ENCODE data around the gene SV2B. TPM values are rescaled to one million over a fixed set of nuclear protein-coding genes. Genes with fewer than 3 reads are reported as not detected.
A peak's percentile ranks its signal among the peaks of the same experiment; 100 is the strongest.

Gene SV2B
- total RNA-seq, 2 donors from 2014 or later: 0.40 to 0.61 TPM

DNA sequence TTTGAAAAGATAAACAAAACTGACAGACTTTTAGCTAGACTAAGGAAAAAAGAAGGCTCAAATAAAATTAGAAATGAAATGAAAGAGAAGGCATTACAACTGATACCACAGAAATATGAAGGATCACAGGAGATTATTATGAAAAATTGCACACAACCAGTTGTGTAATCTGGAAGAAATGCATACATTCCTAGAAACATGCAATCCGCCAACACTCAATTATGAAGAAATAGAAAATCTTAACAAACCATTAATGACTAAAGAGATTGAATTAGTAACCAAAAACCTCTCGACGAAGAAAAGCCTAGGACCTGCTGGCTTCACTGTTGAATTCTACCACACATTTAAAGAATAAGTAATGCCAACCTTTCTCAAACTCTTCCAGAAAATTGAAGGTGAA is 149.5 kb downstream of the SV2B start:
- ATAC-seq (no peak), DNase-seq (no peak)
- intact Hi-C loops (cut with DNase I, micrococcal nuclease): no loop called here

DNA sequence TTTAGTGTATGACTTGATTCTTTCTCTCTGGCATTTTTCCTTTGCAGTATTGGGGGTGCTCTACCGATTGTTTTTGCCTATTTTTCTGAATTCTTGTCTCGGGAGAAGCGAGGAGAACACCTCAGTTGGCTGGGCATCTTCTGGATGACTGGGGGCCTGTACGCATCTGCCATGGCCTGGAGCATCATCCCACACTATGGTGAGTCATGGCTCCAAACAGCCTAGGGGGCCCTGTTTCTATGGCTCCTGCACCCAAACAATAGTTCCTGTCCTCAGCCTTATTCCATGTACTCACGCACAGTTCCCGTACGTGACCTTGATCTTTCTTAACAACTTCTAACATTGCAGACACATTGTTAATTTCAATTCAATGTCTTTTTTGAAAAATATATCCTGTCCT is 152.3 kb downstream of the SV2B start:
- intact Hi-C loops (cut with DNase I, micrococcal nuclease): no loop called here
- no peak for ATAC-seq
- DNase-seq: no peak

DNA sequence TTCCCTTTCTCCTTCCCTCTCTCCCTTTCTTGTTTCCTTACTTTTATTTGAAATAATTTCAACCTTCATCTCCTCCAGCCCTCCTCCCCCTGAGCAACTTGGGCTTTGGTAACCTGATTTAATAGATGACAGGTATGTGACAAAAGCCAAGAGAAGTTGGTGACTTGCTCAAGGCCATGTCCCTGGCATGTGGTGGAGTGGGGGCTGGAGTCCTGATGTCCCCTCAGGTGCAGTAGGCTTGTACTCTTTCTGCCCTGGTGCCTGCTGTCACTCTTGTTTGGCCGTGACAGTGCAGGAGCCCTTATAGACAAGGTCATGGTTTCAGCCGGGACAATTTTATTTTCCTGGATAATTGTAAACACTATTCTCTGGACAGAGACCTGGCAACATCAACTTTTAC is 152.7 kb downstream of the SV2B start:
- DNase-seq (no peak), ATAC-seq (no peak)
- intact Hi-C loops (cut with DNase I, micrococcal nuclease): no loop called here

DNA sequence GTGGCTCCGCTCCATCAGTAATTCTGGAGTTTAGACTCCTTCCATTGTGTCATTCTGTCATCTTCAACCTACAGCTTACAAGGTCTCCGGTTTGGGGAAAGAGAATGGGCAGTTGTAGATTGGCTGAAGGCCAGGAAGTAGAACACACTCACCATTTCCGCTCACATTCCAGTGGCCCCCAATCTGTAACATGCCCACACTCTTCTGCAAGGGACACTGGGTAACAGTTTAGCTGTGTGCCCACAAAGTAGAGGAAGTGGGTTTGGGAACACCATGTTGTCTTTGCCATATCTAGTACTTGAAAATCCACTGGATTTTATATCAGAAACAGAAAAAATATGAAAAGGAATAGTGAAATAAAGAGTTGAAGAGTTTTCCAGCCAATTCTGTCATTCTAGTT is 153.5 kb downstream of the SV2B start:
- ATAC-seq (no peak), DNase-seq (no peak)
- intact Hi-C loops (cut with DNase I, micrococcal nuclease): no loop called here

DNA sequence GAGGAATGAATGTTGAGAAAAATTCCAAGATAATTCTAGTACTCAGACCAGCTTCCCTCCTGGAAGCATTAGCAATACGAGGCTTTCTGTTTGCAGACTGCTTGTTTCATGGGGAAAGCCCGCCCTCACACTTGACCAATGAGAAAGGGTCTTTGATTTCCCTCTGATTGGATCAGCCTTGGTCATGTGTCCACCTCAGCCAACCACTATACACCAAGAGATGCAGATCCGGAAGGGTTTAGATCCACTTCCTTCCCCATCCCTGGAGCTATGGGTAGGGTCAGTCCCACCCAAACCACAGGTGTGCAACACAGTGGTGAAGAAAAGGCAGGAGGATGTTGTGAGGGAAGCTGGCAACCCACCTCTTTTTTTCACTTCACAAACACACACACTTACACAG is 154.7 kb downstream of the SV2B start:
- DNase-seq (no peak), ATAC-seq (no peak)
- intact Hi-C loops (cut with DNase I, micrococcal nuclease): no loop called here

DNA sequence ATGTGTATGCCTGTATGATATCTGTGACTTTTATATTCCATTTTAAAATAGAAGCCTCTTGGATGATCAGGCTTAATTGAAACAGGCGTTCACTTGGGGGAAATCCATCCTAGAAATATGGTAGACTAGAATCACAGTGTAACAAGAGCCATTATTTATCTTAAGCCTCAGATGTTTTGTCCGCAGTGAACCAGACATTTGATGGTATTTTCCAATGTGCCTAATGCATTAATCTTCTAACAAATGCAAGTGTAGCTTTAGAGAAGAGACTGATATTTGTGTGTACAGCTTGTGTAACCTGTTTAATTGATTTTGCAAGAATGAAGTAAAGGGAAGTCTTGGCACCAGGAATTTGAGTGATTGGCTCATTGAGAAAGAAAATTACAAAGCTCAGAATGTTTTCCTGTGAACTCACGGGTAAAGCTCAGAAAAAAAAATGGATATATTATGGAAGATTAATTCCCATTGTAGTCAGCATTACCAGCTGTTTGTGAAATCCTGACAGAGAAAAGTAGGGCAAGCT is 155.7 kb downstream of the SV2B start:
- DNase-seq (no peak), ATAC-seq (no peak)
- intact Hi-C loops (cut with DNase I, micrococcal nuclease): no loop called here

DNA sequence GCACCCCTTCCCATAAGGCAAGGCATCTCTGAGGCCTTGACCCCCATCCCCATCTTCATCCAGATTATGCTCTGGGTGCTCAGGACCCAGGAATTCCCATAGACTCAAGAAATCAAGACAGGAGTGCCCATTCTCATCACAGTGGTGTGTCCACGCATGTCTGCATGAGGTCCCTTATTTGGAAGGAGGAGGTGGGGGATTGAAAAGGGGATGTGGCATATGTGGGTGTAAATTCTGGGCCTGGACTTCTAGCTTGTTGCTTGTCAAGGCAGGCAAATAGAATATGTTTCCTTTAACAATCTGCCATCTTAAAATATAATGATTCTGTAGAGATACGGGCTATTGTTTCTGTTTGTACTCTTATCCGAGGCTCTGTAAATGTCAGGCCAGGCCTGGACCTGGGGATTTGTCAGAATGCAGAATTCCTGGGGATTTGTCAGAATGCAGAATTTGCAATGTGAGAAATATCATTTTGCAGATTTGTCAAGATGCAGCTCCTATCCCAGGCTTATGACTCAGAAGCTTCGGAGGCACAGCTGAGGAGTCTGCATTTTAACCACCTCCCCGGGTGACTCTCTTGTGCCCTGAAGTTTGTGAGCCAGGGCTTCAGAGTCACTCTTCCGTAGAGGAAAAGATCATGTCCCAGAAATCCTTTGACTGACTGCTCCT is 157.8 kb downstream of the SV2B start:
- ATAC-seq (no peak), DNase-seq (no peak)
- intact Hi-C loops (cut with DNase I, micrococcal nuclease): no loop called here

DNA sequence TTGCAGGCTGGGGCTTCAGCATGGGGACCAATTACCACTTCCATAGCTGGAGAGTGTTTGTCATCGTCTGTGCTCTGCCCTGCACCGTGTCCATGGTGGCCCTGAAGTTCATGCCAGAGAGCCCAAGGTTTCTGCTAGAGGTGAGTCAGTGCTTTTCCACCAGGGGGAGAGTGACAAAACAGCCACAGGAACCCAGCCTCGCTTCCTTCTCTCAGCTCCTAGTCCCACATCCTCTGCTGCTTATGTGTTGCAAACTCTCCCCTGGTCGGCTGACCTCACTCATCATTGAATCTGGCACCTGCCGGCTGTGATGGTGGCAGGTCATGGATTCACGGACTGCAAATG is 158.3 kb downstream of the SV2B start:
- intact Hi-C loops (cut with DNase I, micrococcal nuclease): no loop called here
- ATAC-seq: no peak
- DNase-seq: no peak

DNA sequence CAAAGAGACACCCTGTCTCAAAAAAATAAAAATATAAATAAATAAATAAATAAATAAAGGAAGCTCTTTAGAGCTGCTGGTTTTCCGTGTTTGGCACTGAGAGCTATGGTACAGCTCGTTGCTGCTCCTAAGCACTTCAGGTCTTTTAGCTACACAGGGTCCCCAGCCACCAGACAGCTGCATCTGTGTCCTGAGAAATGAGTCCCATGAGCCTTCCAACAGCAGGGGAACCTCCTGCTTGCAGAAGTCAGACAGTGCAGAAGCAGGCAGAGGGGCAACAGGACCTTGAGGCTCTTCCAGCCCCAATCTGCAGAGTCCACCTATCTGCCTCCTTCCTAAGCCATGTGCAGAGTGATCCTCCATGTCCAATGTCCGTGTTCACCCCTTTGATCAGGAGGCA is 159.0 kb downstream of the SV2B start:
- intact Hi-C loops (cut with DNase I, micrococcal nuclease): no loop called here
- ATAC-seq (no peak), DNase-seq (no peak)

DNA sequence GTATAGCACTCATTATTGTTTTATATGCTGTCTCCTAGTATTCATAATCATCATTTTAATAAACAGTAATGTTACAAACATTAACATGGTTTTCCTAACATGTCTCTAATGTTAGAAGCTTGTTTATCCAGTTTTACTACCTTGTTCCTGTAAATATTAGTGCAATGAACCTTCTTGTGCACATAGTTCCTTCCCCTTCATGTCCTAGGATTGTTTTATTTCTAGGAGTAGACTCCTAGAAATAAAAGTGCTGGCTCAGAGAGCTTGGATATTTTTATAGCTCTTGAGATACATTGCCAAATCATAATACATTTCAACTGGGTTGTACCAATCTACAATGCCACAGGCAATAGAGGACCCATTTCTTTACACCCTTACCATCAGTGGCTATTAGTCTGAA is 161.3 kb downstream of the SV2B start:
- intact Hi-C loops (cut with DNase I, micrococcal nuclease): loop anchor here in 1 of 2 donors (10.0 kb wide), 1 partner anchor 307 kb away; the partner anchor contains the start of gene RCCD1
- ATAC-seq: no peak
- no peak for DNase-seq

DNA sequence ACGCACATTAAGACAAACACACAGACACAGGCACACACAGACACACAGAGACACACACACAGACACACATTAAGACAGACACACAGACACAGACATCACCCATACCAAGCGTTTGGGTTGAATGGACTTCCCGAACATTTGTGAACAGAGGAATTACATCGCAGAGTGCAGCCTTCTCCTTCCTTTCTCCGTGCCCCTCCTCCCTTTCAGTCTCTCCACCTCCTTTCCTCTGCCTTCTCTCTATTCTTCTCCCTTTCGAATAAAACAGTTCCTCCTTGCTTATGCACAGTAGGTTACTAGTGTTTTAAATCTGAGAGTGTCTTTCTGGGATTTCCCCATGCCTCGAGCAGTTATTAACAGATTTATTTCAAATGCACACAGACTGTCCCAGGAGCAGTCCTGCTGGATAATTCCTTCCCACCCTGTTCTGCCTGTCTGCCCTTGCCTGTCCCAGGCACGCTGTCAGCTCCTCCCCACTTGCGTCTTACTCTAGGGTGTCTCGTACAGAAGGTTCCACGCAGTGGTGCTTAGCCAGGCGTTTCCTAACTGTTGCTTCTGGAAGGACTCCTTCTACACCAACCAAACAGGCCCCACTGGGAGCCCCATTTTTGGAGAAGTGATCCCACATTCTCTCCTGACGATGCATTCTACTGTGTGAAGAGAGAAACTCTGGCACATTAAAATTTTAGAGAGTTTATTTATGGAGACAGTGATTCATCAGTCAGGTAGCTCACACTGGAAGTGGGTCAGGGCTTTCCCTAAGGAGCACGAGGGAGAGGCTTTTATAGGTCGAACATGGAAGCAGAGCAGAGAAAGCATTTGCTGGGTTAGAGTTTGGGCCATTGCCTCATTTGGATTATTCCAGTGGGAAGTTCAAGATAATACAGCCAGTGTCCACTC is 163.8 kb downstream of the SV2B start:
- DNase-seq: peak; percentile 14 to 63
- no peak for ATAC-seq
- intact Hi-C loops (cut with DNase I, micrococcal nuclease): loop anchor here in 1 of 2 donors (10.0 kb wide), 1 partner anchor 309 kb away; the partner anchor contains the start of gene RCCD1

DNA sequence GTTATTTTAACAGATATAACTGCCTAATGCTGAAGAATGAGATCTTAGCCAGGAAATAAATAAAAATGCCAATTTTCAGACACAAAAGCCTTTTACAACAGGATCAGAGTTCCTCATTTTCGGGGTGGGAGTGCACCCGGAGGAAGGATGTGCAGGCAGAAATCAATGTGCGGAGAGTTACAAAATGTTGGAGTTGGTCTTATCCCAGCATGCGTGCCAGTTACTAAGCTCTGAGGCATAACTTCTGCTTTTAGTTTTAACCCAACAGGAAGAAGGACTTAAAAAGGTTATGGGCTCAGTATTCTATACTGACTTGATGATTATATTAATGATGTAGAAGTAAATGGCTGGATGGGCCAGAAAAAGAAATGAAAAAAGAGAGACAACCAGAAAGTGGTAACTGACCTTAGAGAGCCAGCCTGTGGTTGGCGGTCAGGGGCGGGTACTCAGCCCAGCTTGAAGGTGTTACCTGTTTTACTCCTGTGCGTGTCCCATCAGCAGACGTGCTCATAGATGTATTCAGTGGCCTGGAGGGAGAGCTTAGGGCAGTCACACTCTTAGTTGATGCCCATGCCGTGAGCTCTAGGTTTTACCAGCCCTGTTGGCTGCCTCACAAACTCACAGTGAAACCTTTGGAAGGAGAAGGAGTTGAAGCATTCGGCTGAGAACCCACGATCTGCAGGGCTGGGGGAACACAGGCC is 164.7 kb downstream of the SV2B start:
- ATAC-seq (no peak), DNase-seq (no peak)
- intact Hi-C loops (cut with DNase I, micrococcal nuclease): loop anchor here in 1 of 2 donors (10.0 kb wide), 1 partner anchor 310 kb away; the partner anchor contains the start of gene RCCD1

DNA sequence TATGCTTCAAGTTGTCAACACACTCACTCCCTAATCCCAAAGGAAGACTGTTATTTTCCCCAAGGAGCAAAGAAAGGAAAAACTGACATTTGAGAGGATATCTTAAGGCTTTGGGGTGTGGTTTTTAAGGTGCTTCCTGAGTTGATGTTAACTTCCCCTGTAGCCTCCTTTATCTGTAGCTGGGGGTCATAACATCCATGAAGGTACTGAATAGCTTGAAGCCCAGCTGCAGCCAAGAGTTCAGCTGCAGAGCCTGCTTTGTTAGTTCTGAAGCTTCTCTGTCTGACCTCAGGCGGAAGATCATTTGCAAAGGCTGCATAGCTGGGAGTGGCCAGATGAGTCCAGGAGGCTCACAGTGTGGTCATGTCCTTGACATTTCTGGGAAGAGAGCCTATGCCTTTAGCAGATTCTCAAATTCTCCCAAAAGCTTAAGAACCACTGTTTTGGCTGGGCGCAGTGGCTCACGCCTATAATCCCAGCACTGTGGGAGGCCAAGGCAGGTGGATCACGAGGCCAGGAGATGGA is 165.4 kb downstream of the SV2B start:
- no peak for ATAC-seq
- intact Hi-C loops (cut with DNase I, micrococcal nuclease): loop anchor here in 1 of 2 donors (10.0 kb wide), 1 partner anchor 311 kb away; the partner anchor contains the start of gene RCCD1

DNA sequence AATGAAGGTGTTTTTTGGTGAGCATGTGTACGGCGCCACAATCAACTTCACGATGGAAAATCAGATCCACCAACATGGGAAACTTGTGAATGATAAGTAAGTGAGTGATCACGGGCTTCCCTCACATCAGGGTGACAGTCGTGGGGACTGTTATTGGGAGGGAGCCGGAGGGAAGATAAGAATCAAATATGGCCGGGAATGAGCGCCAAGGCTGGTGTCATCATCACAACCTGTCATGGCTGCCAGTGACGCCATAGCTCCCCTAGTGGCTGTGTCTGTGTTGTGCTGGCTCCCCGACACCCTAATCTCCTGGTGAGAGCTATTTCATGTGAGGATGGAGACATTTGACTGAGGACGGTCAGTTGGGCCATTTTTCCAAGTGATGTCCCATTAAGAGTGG is 168.5 kb downstream of the SV2B start:
- intact Hi-C loops (cut with DNase I, micrococcal nuclease): loop anchor here in 1 of 2 donors (10.0 kb wide), 1 partner anchor 314 kb away; the partner anchor contains the start of gene RCCD1
- ATAC-seq (no peak), DNase-seq (no peak)

More for the DNA sequence above, 165.4 kb downstream of the SV2B start:
- DNase-seq: no peak

DNA sequence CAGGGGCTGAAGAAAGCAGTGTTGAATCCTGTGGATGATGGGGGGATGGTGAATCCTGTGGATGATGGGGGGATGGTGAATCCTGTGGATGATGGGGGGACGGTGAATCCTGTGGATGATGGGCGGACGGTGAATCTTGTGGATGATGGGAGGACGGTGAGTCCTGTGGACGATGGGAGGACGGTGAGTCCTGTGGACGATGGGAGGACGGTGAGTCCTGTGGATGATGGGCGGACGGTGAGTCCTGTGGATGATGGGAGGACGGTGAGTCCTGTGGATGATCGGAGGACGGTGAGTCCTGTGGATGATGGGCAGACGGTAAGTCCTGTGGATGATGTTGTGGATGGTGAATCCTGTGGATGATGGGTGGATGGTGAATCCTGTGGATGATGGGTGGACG is 170.7 kb downstream of the SV2B start:
- ATAC-seq: no peak
- intact Hi-C loops (cut with DNase I, micrococcal nuclease): loop anchor here in 1 of 2 donors (5.0 kb wide), 1 partner anchor 213 kb away; no protein-coding TSS in a partner anchor
- DNase-seq: no peak

DNA sequence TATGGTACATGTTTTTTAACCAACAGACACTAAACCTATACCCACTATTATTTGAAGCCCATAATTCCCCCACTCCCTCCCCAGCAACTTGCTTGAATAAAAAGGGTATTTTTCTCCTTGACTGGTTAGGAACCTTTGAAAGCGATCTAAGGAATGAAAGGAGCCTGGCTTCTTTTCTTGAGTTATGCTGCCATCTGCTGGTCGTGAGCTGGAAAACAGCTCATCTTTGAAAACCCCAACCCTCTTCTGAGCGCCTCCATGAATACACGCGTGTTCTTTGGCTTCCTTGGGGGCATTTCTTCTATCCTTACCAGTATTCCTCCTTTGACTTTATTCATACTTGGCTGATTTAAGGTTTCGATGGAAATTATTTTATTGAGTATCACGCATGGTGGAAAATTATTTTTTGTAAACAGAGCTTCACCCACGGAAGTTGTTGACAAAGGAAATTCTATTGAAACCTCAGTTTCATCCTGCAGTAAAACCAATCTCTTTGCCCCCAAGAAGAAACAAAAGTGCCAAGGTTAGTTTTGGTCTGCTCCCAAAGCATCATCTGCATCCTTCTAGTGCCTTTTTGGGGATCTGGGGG is 171.6 kb downstream of the SV2B start:
- DNase-seq: peak in 1 of 2 donors; percentile 53
- intact Hi-C loops (cut with DNase I, micrococcal nuclease): loop anchor here in 1 of 2 donors (5.0 kb wide), 1 partner anchor 214 kb away; no protein-coding TSS in a partner anchor

DNA sequence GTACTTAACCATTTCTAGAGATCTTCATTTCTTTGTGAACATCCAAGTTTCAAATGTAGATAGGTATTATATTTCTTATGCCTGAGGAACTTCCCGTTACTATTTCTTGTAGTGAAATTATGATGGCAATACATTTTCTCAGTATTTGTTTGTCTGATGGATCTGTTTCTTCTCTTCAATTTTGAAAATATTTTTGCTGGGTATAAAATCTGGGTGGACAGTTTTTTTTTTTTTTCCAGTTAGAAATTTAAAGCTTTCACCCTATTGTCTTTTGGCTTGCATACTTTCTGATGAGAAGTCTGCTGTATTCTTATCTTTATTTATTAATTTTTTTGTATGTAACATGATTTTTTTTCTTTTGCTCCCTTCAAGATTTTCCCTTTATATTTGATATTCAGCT is 175.8 kb downstream of the SV2B start:
- DNase-seq (no peak), ATAC-seq (no peak)
- intact Hi-C loops (cut with DNase I, micrococcal nuclease): no loop called here

More for the DNA sequence above, 171.6 kb downstream of the SV2B start:
- ATAC-seq: peak; percentile 63

DNA sequence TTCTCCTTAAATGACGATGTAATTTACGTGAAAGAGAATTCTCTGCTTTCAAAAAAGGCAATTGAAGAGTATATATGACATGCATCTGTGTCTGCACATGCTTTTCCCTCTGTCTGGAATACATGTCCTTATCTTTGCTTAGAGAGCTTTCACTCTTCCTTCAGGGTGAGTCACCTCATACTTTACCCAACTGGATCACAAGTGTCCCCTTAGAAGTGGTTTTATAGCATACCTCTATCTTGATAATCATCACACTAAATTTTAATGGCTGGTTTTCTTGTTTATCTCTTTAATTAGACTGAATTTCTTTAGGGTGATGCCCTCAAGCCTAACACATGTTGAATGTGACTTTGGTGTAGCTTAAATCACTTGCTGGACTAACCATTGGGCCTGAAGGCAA is 178.9 kb downstream of the SV2B start:
- DNase-seq (no peak), ATAC-seq (no peak)
- intact Hi-C loops (cut with DNase I, micrococcal nuclease): no loop called here
